Liver (tissue), 9 donors: ENCODE data around the gene ABCA1. TPM values are rescaled to one million over a fixed set of nuclear protein-coding genes. Genes with fewer than 3 reads are reported as not detected.

Experiments used
- DNase-seq: peaks from one replicate; pipeline ENCODE4 v3.0.0-alpha.2; 2017; ENCODE audit warnings: low spot score
- H3K27ac ChIP-seq, 2 donors: one replicate each; pipeline ENCODE4 v1.7.0; 2013; ENCODE audit warnings: inconsistent platforms in 2 of 2, low read length in 2 of 2, control low read depth in 1 of 2, low read depth in 1 of 2, mild to moderate bottlenecking in 1 of 2
- H3K27me3 ChIP-seq, 4 donors: one replicate each; pipeline versions ENCODE4 v1.6.1 to v1.7.0; 2013; ENCODE audit warnings: low read length in 3 of 4, inconsistent platforms in 1 of 4, mild to moderate bottlenecking in 1 of 4, moderate library complexity in 1 of 4; ENCODE audit not compliant: control insufficient read depth in 4 of 4, insufficient read depth in 4 of 4
- H3K36me3 ChIP-seq, 4 donors: one replicate each; pipeline versions ENCODE4 v1.6.1 to v1.7.0; 2013; ENCODE audit warnings: low read length in 3 of 4, mild to moderate bottlenecking in 3 of 4, low read depth in 1 of 4, moderate library complexity in 1 of 4; ENCODE audit not compliant: control insufficient read depth in 4 of 4, insufficient read depth in 3 of 4
- H3K4me1 ChIP-seq, 4 donors: one replicate each; pipeline versions ENCODE4 v1.6.1 to v1.7.0; 2013; ENCODE audit warnings: low read length in 3 of 4, mild to moderate bottlenecking in 3 of 4, moderate library complexity in 1 of 4; ENCODE audit not compliant: control insufficient read depth in 4 of 4, insufficient read depth in 4 of 4
- H3K4me3 ChIP-seq, 3 donors: one replicate each; pipeline versions ENCODE4 v1.6.1 to v1.7.0; 2013; ENCODE audit warnings: low read length in 3 of 3, control low read depth in 1 of 3, low read depth in 1 of 3, mild to moderate bottlenecking in 1 of 3
- H3K9ac ChIP-seq, 2 donors: one replicate each; pipeline ENCODE4 v1.7.0; 2013; ENCODE audit warnings: low read length in 2 of 2, mild to moderate bottlenecking in 2 of 2, moderate library complexity in 2 of 2, control low read depth in 1 of 2, low read depth in 1 of 2
- H3K9me3 ChIP-seq, 4 donors: one replicate each; pipeline versions ENCODE4 v1.6.1 to v1.7.0; 2013; ENCODE audit warnings: low read length in 3 of 4; ENCODE audit not compliant: control insufficient read depth in 4 of 4
- ATF3 ChIP-seq: IDR thresholded peaks from 2 replicates; pipeline ENCODE4 v1.6.1; 2016; ENCODE audit warnings: antibody characterized with exemption
- CTCF ChIP-seq: fragments of 150-350 bp; IDR thresholded peaks from 2 replicates; pipeline ENCODE4 v1.5.1; 2017; ENCODE audit warnings: improper control_type of control experiment, low read depth, low read length; ENCODE audit not compliant: missing input control
- EGR1 ChIP-seq, 2 donors: IDR thresholded peaks; 2 replicates each; pipeline ENCODE4 v1.6.1; 2016 to 2018; ENCODE audit warnings: antibody characterized with exemption in 2 of 2, low read depth in 2 of 2
- FOXA1 ChIP-seq: IDR thresholded peaks from 2 replicates; pipeline ENCODE4 v1.6.1; 2016; ENCODE audit warnings: antibody characterized with exemption
- FOXA2 ChIP-seq: IDR thresholded peaks from 2 replicates; pipeline ENCODE4 v1.6.1; 2016; ENCODE audit warnings: antibody characterized with exemption
- GABPA ChIP-seq, 2 donors: IDR thresholded peaks in 1 of 2; conservative IDR thresholded peaks in 1 of 2; 2 replicates each; pipeline ENCODE4 v1.6.1; 2016; ENCODE audit warnings: antibody characterized with exemption in 2 of 2, mild to moderate bottlenecking in 1 of 2, moderate library complexity in 1 of 2
- HNF4A ChIP-seq, 2 donors: conservative IDR thresholded peaks; 2 replicates each; pipeline ENCODE4 v1.6.1; 2016; ENCODE audit warnings: antibody characterized with exemption in 2 of 2, mild to moderate bottlenecking in 2 of 2
- JUND ChIP-seq, 2 donors: IDR thresholded peaks; 2 replicates each; pipeline ENCODE4 v1.6.1; 2016; ENCODE audit warnings: antibody characterized with exemption in 2 of 2
- MAX ChIP-seq: IDR thresholded peaks from 2 replicates; pipeline ENCODE4 v1.6.1; 2016; ENCODE audit warnings: antibody characterized with exemption
- NR2F2 ChIP-seq: IDR thresholded peaks from 2 replicates; pipeline ENCODE4 v1.6.1; 2016; ENCODE audit warnings: antibody characterized with exemption
- RAD21 ChIP-seq, 2 donors: IDR thresholded peaks; 2 replicates each; pipeline ENCODE4 v1.6.1; 2016; ENCODE audit warnings: antibody characterized with exemption in 2 of 2, mild to moderate bottlenecking in 2 of 2
- REST ChIP-seq: IDR thresholded peaks from 2 replicates; pipeline ENCODE4 v1.6.1; 2016; ENCODE audit warnings: antibody characterized with exemption, mild to moderate bottlenecking
- RXRA ChIP-seq, 2 donors: IDR thresholded peaks; 2 replicates each; pipeline ENCODE4 v1.6.1; 2017 to 2018; ENCODE audit warnings: antibody characterized with exemption in 2 of 2, mild to moderate bottlenecking in 1 of 2
- SP1 ChIP-seq: IDR thresholded peaks from 2 replicates; pipeline ENCODE4 v1.6.1; 2018; ENCODE audit warnings: antibody characterized with exemption, mild to moderate bottlenecking
- YY1 ChIP-seq: IDR thresholded peaks from 2 replicates; pipeline ENCODE4 v1.6.1; 2016; ENCODE audit warnings: antibody characterized with exemption, mild to moderate bottlenecking
- WGBS: extraction: QIAGEN DNeasy Blood & Tissue Kit; methylation state at CpG from one replicate; pipeline ENCODE4 v1.1.7; 2013; 5-methylcytosine and 5-hydroxymethylcytosine counted together
- polyA plus RNA-seq, 2 donors: library from polyadenylated mRNA; stranded (reverse) in 1 of 2; unstranded in 1 of 2; fragments of 200-250 nt in 1 of 2; fragments of >200 nt in 1 of 2; fragmentation: Nextera tagmentation in 1 of 2; extraction: Ambion mirVana in 1 of 2; gene quantifications; one replicate each; pipeline versions ENCODE4 v1.2.1 to v1.2.3, GENCODE V29; 2013 to 2015
- total RNA-seq, 2 donors: library from RNA; depleted of rRNA; stranded (reverse); fragments of >200 nt; gene quantifications; one replicate each; pipeline ENCODE4 v1.2.3, GENCODE V29; 2014
- donor health status: healthy.
- donor health status: healthy.
- donor health status: healthy.
- donor health status: healthy.
- donor health status: healthy.

ABCA1 gene
- total and polyA plus RNA-seq, 4 donors, result 15.4 to 223 (median 62.9) TPM

- Histone ChIP-seq H3K4me3 (no peak overlapping the region), H3K27ac (peak overlapping the region; percentile 15 to 31), H3K9me3 (no peaks in the 10 kb centered on the region), H3K36me3 (peaks cover 1 to 36% (median 25%) of the 10 kb centered on the region in 4 donors), H3K27me3 (no peaks in the 10 kb centered on the region), H3K9ac (no peak overlapping the region), H3K4me1 (peaks cover 15 to 74% (median 54%) of the 10 kb centered on the region in 4 donors)
- TF ChIP-seq RAD21 (IDR thresholded peaks at IDR 0.05) (no peak), REST (no peak), SP1 (no peak), MAX (no peak), EGR1 (IDR thresholded peaks at IDR 0.05; ENCODE audit: low read depth in 2 of 2) (no peak), RXRA (IDR thresholded peaks at IDR 0.05) (no peak), FOXA1 (no peak), ATF3 (no peak), JUND (IDR thresholded peaks at IDR 0.05) (no peak), GABPA (IDR thresholded peaks at IDR 0.05 in 1 of 2, conservative IDR thresholded peaks at IDR 0.05 in 1 of 2) (no peak), CTCF (no peak), YY1 (no peak), FOXA2 (no peak)
- 96% methylated on average over 1 of the region's 1 CpG for WGBS
- no peak for DNase-seq
These were observed 61.8 kb downstream of the ABCA1 start for GRCh38 chr9:104866191-104866590.

- DNase-seq, result no peak
- no peaks in the 10 kb centered on the region for H3K9me3 ChIP-seq
- H3K4me1 ChIP-seq, result peaks cover 13 to 70% (median 47%) of the 10 kb centered on the region in 4 donors
- no peaks in the 10 kb centered on the region for H3K27me3 ChIP-seq
- TF ChIP-seq GABPA (IDR thresholded peaks at IDR 0.05 in 1 of 2, conservative IDR thresholded peaks at IDR 0.05 in 1 of 2) (no peak), NR2F2 (peak; percentile 70), FOXA2 (no peak), YY1 (no peak), FOXA1 (no peak), JUND (IDR thresholded peaks at IDR 0.05) (no peak), SP1 (peak; percentile 26), RXRA (IDR thresholded peaks at IDR 0.05) (peak; percentile 36 to 76), ATF3 (no peak), CTCF (no peak), HNF4A (conservative IDR thresholded peaks at IDR 0.05) (peak in 1 of 2 donors; percentile 63), RAD21 (IDR thresholded peaks at IDR 0.05) (peak; percentile 12 to 15), MAX (peak; percentile 47)
- H3K36me3 ChIP-seq, result peaks cover 1 to 40% (median 25%) of the 10 kb centered on the region in 4 donors
- no peak overlapping the region for H3K4me3 ChIP-seq
- H3K27ac ChIP-seq, result peak overlapping the region; percentile 52 to 64
- no peak overlapping the region for H3K9ac ChIP-seq
- WGBS, result 37% methylated on average over 5 of the region's 5 CpGs
These were observed 63.3 kb downstream of the ABCA1 start for GRCh38 chr9:104864675-104865104.
